Measurements from ENCODE around the gene C1R. TPM values are rescaled to one million over a fixed set of nuclear protein-coding genes. Genes with fewer than 3 reads are reported as not detected.
"Not testable (repeated sequence)": the region's sequence is repeated elsewhere in the genome, so short reads cannot be mapped to it uniquely, and the experiment has no call there.

C1R gene
- total RNA-seq, 6 donors from 2014 or later = 116 to 410 (median 210) TPM

GRCh38 chr12:7107636-7108002 lies 15.4 kb upstream of the C1R start:
- Histone ChIP-seq H3K36me3 (peaks cover 0 to 24% (median 6%) of the 10 kb centered on the region in 4 donors), H3K9me3 (no peaks in the 10 kb centered on the region), H3K4me1 (peaks cover 17 to 33% (median 21%) of the 10 kb centered on the region in 4 donors), H3K4me3 (peak overlapping the region; percentile 57 to 83 (median 73)), H3K27me3 (no peaks in the 10 kb centered on the region), H3K27ac (peak overlapping the region; percentile 95 to 99 (median 96))
- 37 to 47% methylated on average over 3 of the region's 3 CpGs for WGBS, 2 donors
- ATAC-seq (ENCODE audit: low FRiP score in 2 of 2) (peak; percentile 26 to 61), DNase-seq (peak in 1 of 2 donors; percentile 52)
- TF ChIP-seq POLR2A (IDR thresholded peaks at IDR 0.05) (no peak), EP300 (IDR thresholded peaks at IDR 0.05) (no peak), CTCF (IDR thresholded peaks at IDR 0.05) (no peak), POLR2AphosphoS5 (IDR thresholded peaks at IDR 0.05) (no peak)

DNA sequence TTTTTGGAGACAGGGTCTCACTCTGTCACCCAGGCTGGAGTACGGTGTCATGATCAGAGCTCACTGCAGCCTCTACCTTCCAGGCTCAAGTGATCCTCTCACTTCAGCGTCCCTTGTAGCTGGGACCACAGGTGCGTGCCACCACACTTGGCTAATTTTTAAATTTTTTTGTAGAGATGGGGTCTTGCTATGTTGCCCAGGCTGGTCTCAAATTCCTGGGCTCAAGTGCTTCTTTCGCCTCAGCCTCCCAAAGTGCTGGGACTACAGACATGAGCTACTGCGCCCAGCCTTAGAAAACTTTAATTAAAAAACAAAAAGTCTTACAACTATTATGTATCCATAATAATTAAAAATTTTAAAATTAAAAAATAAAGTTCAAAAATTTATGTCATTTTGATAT lies 14.9 kb upstream of the C1R start:
- H3K27me3 ChIP-seq; DNase-seq; H3K9me3 ChIP-seq; ATAC-seq (ENCODE audit: low FRiP score in 2 of 2): not testable (repeated sequence)
- peaks cover 0 to 24% (median 6%) of the 10 kb centered on the region in 4 donors for H3K36me3 ChIP-seq
- H3K27ac ChIP-seq = peak overlapping the region; percentile 95 to 99 (median 96)
- 97 to 98% methylated on average over 5 of the region's 5 CpGs for WGBS, 2 donors
- peaks cover 17 to 33% (median 21%) of the 10 kb centered on the region in 4 donors for H3K4me1 ChIP-seq
- peak overlapping the region in 3 of 4 donors; percentile 57 to 76 (median 70) for H3K4me3 ChIP-seq

- H3K27ac ChIP-seq = peak overlapping the region in 1 of 4 donors; percentile 13
- H3K4me3 ChIP-seq = no peak overlapping the region
- H3K27me3 ChIP-seq = no peaks in the 10 kb centered on the region
- WGBS, 2 donors = 88 to 94% methylated on average over 1 of the region's 1 CpG
- ATAC-seq (ENCODE audit: low FRiP score in 2 of 2) = no peak
- DNase-seq = no peak
- H3K4me1 ChIP-seq = peaks cover 17 to 33% (median 21%) of the 10 kb centered on the region in 4 donors
- TF ChIP-seq POLR2AphosphoS5 (IDR thresholded peaks at IDR 0.05) (no peak), EP300 (IDR thresholded peaks at IDR 0.05) (no peak), CTCF (IDR thresholded peaks at IDR 0.05) (no peak), POLR2A (IDR thresholded peaks at IDR 0.05) (no peak)
- no peaks in the 10 kb centered on the region for H3K9me3 ChIP-seq
- peaks cover 0 to 27% (median 9%) of the 10 kb centered on the region in 4 donors for H3K36me3 ChIP-seq
Measured at GRCh38 chr12:7106082-7106481, 13.8 kb upstream of the C1R start.

DNA sequence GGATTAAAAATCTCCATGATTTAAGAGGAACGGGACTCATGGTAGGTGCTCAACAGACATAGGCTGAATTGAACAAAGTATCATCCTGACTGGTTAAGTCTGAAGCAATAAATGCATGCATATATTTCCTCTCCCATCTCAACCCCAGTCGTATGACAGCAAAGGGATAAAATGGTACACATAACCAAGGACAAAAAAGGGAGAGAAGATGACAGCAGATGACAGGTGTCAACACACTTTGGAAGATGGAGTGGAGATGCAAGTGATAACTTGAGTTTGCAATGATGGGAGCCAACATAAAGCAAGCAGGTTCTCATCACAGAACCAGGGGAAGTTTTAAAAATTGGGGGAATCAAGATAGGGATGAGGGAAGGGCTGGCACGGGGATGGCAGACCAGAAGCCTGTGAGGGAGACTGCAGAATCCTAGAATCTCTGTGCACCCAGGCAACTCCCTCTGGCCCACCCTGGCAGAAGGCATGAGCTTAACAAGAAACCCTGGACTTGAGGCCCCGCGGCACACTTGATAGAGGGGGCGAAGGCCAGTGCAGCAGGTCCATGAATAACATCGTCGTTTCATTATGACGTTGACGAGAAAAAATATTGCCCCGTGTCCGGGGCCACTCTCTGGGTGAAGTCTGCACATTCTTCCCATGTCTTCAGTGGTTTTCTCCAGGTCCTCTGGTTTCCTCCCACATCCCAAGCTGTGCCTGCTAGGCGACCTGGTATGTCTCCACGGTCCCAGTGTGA lies 11.8 kb upstream of the C1R start:
- 93 to 96% methylated on average over 14 of the region's 14 CpGs for WGBS, 2 donors
- DNase-seq (peak in 1 of 2 donors; percentile 18), ATAC-seq (ENCODE audit: low FRiP score in 2 of 2) (no peak)

More for the DNA sequence above, 11.8 kb upstream of the C1R start:
- Histone ChIP-seq H3K4me1 (peaks cover 10 to 21% (median 14%) of the 10 kb centered on the region in 4 donors), H3K9me3 (no peaks in the 10 kb centered on the region), H3K36me3 (peaks cover 6 to 43% (median 17%) of the 10 kb centered on the region in 4 donors), H3K4me3 (no peak overlapping the region), H3K27me3 (no peaks in the 10 kb centered on the region), H3K27ac (no peak overlapping the region)
- TF ChIP-seq POLR2A (IDR thresholded peaks at IDR 0.05) (no peak), CTCF (IDR thresholded peaks at IDR 0.05) (no peak), EP300 (IDR thresholded peaks at IDR 0.05) (no peak), POLR2AphosphoS5 (IDR thresholded peaks at IDR 0.05) (no peak)

Measured in upper lobe of left lung (tissue), 6 donors.